H1 (cell line): Measurements from ENCODE around the gene TOP2A. TPM values are rescaled to one million over a fixed set of nuclear protein-coding genes. Genes with fewer than 3 reads are reported as not detected.

ENCODE experiments used
- CTCF ChIA-PET: fragments of 300-600 bp; sonication (Branson Sonifier 250); formaldehyde crosslinking; loops from one replicate; lab custom pipeline; 2021; ENCODE audit not compliant: partially characterized antibody; lab: Charles Lee
- POLR2A ChIA-PET: fragments of 300-600 bp; sonication (Branson Sonifier 250); formaldehyde crosslinking; loops from one replicate; lab custom pipeline; 2021; ENCODE audit warnings: inconsistent platforms; ENCODE audit not compliant: partially characterized antibody; lab: Charles Lee
- DNase-seq, 2 experiments: peaks; one replicate each; pipeline versions ENCODE4 v3.0.0 to v3.0.0-alpha.2; 2010 to 2022; ENCODE audit warnings: low spot score in 2 of 2, low read depth in 1 of 2, mixed read lengths in 1 of 2
- FAIRE-seq: peaks from 2 replicates; lab custom pipeline; 2011; peaks lifted over from hg19 to GRCh38; lab: Jason Lieb, UNC
- H2AFZ ChIP-seq: 2 replicates; pipeline ENCODE4 v1.8.1; 2012; ENCODE audit warnings: low read length, inconsistent platforms
- H2AK5ac ChIP-seq: 2 replicates; pipeline ENCODE4 v1.6.1; 2013; ENCODE audit warnings: low read depth, low read length
- H2BK120ac ChIP-seq: replicated peaks from 2 replicates; pipeline ENCODE3; 2013; ENCODE audit warnings: low read depth, low read length, inconsistent platforms
- H2BK12ac ChIP-seq: 2 replicates; pipeline ENCODE4 v1.6.1; 2013; ENCODE audit warnings: low read depth, low read length
- H2BK15ac ChIP-seq: 2 replicates; pipeline ENCODE4 v1.6.1; 2013; ENCODE audit warnings: low read length
- H2BK20ac ChIP-seq: 2 replicates; pipeline ENCODE4 v1.6.1; 2013; ENCODE audit warnings: low read length
- H2BK5ac ChIP-seq: 2 replicates; pipeline ENCODE4 v1.6.1; 2013; ENCODE audit warnings: low read depth, low read length
- H3K14ac ChIP-seq: 2 replicates; pipeline ENCODE4 v1.6.1; 2013; ENCODE audit warnings: inconsistent platforms; ENCODE audit not compliant: insufficient read length
- H3K18ac ChIP-seq: 2 replicates; pipeline ENCODE4 v1.6.1; 2013; ENCODE audit warnings: low read length; ENCODE audit errors: extremely low read depth
- H3K23ac ChIP-seq: 2 replicates; pipeline ENCODE4 v1.6.1; 2013; ENCODE audit warnings: inconsistent platforms; ENCODE audit not compliant: insufficient read length
- H3K23me2 ChIP-seq: 2 replicates; pipeline ENCODE4 v1.6.1; 2013; ENCODE audit warnings: low read depth, low read length
- H3K27ac ChIP-seq: 2 replicates; pipeline ENCODE4 v1.6.1; 2011; ENCODE audit warnings: low read depth, low read length, inconsistent platforms
- H3K27me3 ChIP-seq, 4 experiments: replicated peaks in 1 of 4; 1 replicate in 1 of 4; 2 replicates in 3 of 4; pipeline versions ENCODE4 v1.6.1 to v1.8.1; 2011 to 2013; ENCODE audit warnings: low read length in 3 of 4, mild to moderate bottlenecking in 3 of 4, inconsistent platforms in 2 of 4, mixed read lengths in 2 of 4, moderate library complexity in 1 of 4; ENCODE audit not compliant: control insufficient read depth in 3 of 4, insufficient read depth in 3 of 4; ENCODE audit errors: extremely low read depth in 1 of 4
- H3K36me3 ChIP-seq, 4 experiments: 2 replicates each; pipeline versions ENCODE4 v1.6.1 to v1.8.1; 2011 to 2013; ENCODE audit warnings: mild to moderate bottlenecking in 4 of 4, low read length in 3 of 4, moderate library complexity in 2 of 4, control low read depth in 1 of 4, inconsistent platforms in 1 of 4; ENCODE audit not compliant: insufficient read depth in 4 of 4, control insufficient read depth in 2 of 4
- H3K4ac ChIP-seq: replicated peaks from 2 replicates; pipeline ENCODE3; 2013; ENCODE audit warnings: low read length, low read depth, mixed read lengths, inconsistent platforms; ENCODE audit not compliant: insufficient read length
- H3K4me1 ChIP-seq, 4 experiments: replicated peaks in 1 of 4; 1 replicate in 1 of 4; 2 replicates in 3 of 4; pipeline versions ENCODE4 v1.6.1 to v1.8.1; 2011 to 2013; ENCODE audit warnings: low read length in 3 of 4, inconsistent platforms in 2 of 4, mixed read lengths in 1 of 4; ENCODE audit not compliant: insufficient read depth in 4 of 4, control insufficient read depth in 3 of 4
- H3K4me2 ChIP-seq, 2 experiments: 2 replicates each; pipeline versions ENCODE4 v1.6.1 to v1.8.1; 2011 to 2013; ENCODE audit warnings: low read depth in 2 of 2, low read length in 2 of 2, control low read depth in 1 of 2, inconsistent platforms in 1 of 2, mild to moderate bottlenecking in 1 of 2; ENCODE audit not compliant: insufficient read depth in 1 of 2
- H3K4me3 ChIP-seq, 4 experiments: fragments of 200-600, 300-600 bp in 1 of 4; sonication (generic), shearing (Covaris generic), sonication (Bioruptor Twin) in 1 of 4; 2 replicates each; pipeline versions ENCODE4 v1.5.1 to v1.8.1; 2011 to 2016; ENCODE audit warnings: low read length in 4 of 4, low read depth in 3 of 4, control low read depth in 2 of 4, inconsistent platforms in 2 of 4, mild to moderate bottlenecking in 2 of 4, mixed read lengths in 1 of 4, moderate library complexity in 1 of 4; ENCODE audit not compliant: insufficient read depth in 2 of 4; ENCODE audit errors: extremely low read depth in 1 of 4
- H3K56ac ChIP-seq: replicated peaks from 2 replicates; pipeline ENCODE3; 2013; ENCODE audit warnings: low read depth, mild to moderate bottlenecking, mixed read lengths, low read length, inconsistent platforms; ENCODE audit not compliant: insufficient read length
- H3K79me1 ChIP-seq: 2 replicates; pipeline ENCODE4 v1.6.1; 2013; ENCODE audit warnings: low read depth, low read length, control low read depth
- H3K79me2 ChIP-seq, 2 experiments: 2 replicates each; pipeline versions ENCODE4 v1.6.1 to v1.8.1; 2012 to 2013; ENCODE audit warnings: low read length in 2 of 2, mild to moderate bottlenecking in 2 of 2, inconsistent platforms in 1 of 2; ENCODE audit not compliant: insufficient read depth in 2 of 2, control insufficient read depth in 1 of 2
- H3K9ac ChIP-seq, 4 experiments: replicated peaks in 1 of 4; 1 replicate in 1 of 4; 2 replicates in 3 of 4; pipeline versions ENCODE4 v1.6.1 to v1.8.1; 2011 to 2013; ENCODE audit warnings: low read depth in 3 of 4, low read length in 3 of 4, control low read depth in 2 of 4, mild to moderate bottlenecking in 2 of 4, moderate library complexity in 2 of 4, inconsistent platforms in 1 of 4; ENCODE audit errors: extremely low read depth in 1 of 4
- H3K9me3 ChIP-seq, 2 experiments: 2 replicates each; pipeline versions ENCODE4 v1.6.1 to v1.8.1; 2012 to 2013; ENCODE audit warnings: mild to moderate bottlenecking in 2 of 2, moderate library complexity in 2 of 2, control low read depth in 1 of 2, inconsistent platforms in 1 of 2, low read depth in 1 of 2, low read length in 1 of 2, mixed read lengths in 1 of 2; ENCODE audit not compliant: insufficient read depth in 2 of 2
- H4K20me1 ChIP-seq, 2 experiments: replicated peaks in 1 of 2; 2 replicates each; pipeline versions ENCODE3 to v1.8.1; 2011 to 2013; ENCODE audit warnings: inconsistent platforms in 2 of 2, low read length in 2 of 2, mild to moderate bottlenecking in 1 of 2; ENCODE audit not compliant: insufficient read depth in 2 of 2, control insufficient read depth in 1 of 2
- H4K5ac ChIP-seq: 2 replicates; pipeline ENCODE4 v1.6.1; 2013; ENCODE audit warnings: low read length, low read depth, mixed read lengths, inconsistent platforms; ENCODE audit not compliant: insufficient read length
- H4K8ac ChIP-seq: 2 replicates; pipeline ENCODE4 v1.8.0; 2013; ENCODE audit warnings: mild to moderate bottlenecking, moderate library complexity, low read length, inconsistent platforms; ENCODE audit not compliant: insufficient read depth; ENCODE audit errors: extremely low read depth
- H4K91ac ChIP-seq: replicated peaks from 2 replicates; pipeline ENCODE3; 2013; ENCODE audit warnings: low read length, mixed read lengths, inconsistent platforms; ENCODE audit not compliant: insufficient read length
- CBX5 ChIP-seq: fragments of 300-800, 300-1000 bp; sonication (generic); IDR thresholded peaks from 2 replicates; pipeline ENCODE4 v1.7.1; 2016; ENCODE audit warnings: antibody characterized with exemption, low read length, low read depth
- CHD2 ChIP-seq: IDR thresholded peaks from 2 replicates; pipeline ENCODE4 v1.6.1; 2012; ENCODE audit warnings: low read length, improper control_type of control experiment
- CTBP2 ChIP-seq: IDR thresholded peaks from 2 replicates; pipeline ENCODE4 v1.7.0; 2011; ENCODE audit warnings: borderline replicate concordance, mild to moderate bottlenecking, moderate library complexity, mixed read lengths, low read length; ENCODE audit not compliant: insufficient read depth, insufficient read length
- HDAC6 ChIP-seq: IDR thresholded peaks from one replicate; pipeline ENCODE4 v1.7.1; 2012; ENCODE audit warnings: low read depth, mild to moderate bottlenecking, inconsistent platforms, low read length, moderate library complexity
- KDM4A ChIP-seq: IDR thresholded peaks from one replicate; pipeline ENCODE4 v1.7.1; 2012; ENCODE audit warnings: low read depth, mild to moderate bottlenecking, moderate library complexity, low read length, inconsistent platforms; ENCODE audit not compliant: severe bottlenecking
- POLR2AphosphoS5 ChIP-seq: IDR thresholded peaks from 2 replicates; pipeline ENCODE4 v1.6.1; 2011; ENCODE audit warnings: low read depth, low read length
- RBBP5 ChIP-seq: IDR thresholded peaks from 2 replicates; pipeline ENCODE4 v1.7.1; 2012; ENCODE audit warnings: low read depth, mild to moderate bottlenecking, inconsistent platforms, low read length, moderate library complexity, borderline replicate concordance
- RFX5 ChIP-seq: IDR thresholded peaks from 2 replicates; pipeline ENCODE4 v1.6.1; 2011; ENCODE audit warnings: low read depth, low read length, improper control_type of control experiment, borderline replicate concordance
- RXRA ChIP-seq: IDR thresholded peaks from 2 replicates; pipeline ENCODE4 v1.6.1; 2011; ENCODE audit warnings: low read depth, mild to moderate bottlenecking, low read length, moderate library complexity; ENCODE audit not compliant: insufficient read depth
- SRF ChIP-seq: IDR thresholded peaks from 2 replicates; pipeline ENCODE4 v1.6.1; 2011; ENCODE audit warnings: mild to moderate bottlenecking, low read depth, low read length, moderate library complexity
- TBP ChIP-seq: IDR thresholded peaks from 2 replicates; pipeline ENCODE4 v1.6.1; 2011; ENCODE audit warnings: low read depth, low read length, improper control_type of control experiment
- WGBS, 2 experiments: shearing (Covaris generic) in 1 of 2; methylation state at CpG; one replicate each; pipeline versions ENCODE4 v1.1.6 to v1.1.7; 2013 to 2015; ENCODE audit warnings: low lambda C conversion rate in 2 of 2, mixed read lengths in 2 of 2, inconsistent platforms in 1 of 2, low coverage in 1 of 2, missing lambda C conversion rate in 1 of 2; ENCODE audit not compliant: insufficient replicate concordance in 2 of 2, insufficient coverage in 1 of 2, insufficient read length in 1 of 2; ENCODE audit errors: extremely low coverage in 1 of 2, missing lambda C conversion rate in 1 of 2; 5-methylcytosine and 5-hydroxymethylcytosine counted together
- polyA plus RNA-seq, 7 experiments: library from polyadenylated mRNA; depleted of rRNA in 3 of 7; stranded (reverse) in 5 of 7; unstranded in 2 of 7; fragments of >200 nt in 5 of 7; fragments of 200-250 nt in 2 of 7; gene quantifications; 1 replicate in 5 of 7; 2 replicates in 1 of 7; 4 replicates in 1 of 7; pipeline versions ENCODE4 v1.2.1 to v1.2.3, GENCODE V29; 2011 to 2013; ENCODE audit warnings: missing spikeins in 2 of 7, mixed read lengths in 2 of 7
- total RNA-seq: library from RNA; stranded (reverse); fragmentation: NEBNext Ultra II Directional; extraction: Animal tissue kit (Norgen Biotek cat#: 25700); gene quantifications from 2 replicates; pipeline ENCODE4 v1.2.1, GENCODE V29; 2021

Gene TOP2A
- total and polyA plus RNA-seq, 2 of the 8 experiments (the other 6 are each of a cell fraction or from before 2014, with no cell fraction given) = 83.1 to 291 TPM

DNA sequence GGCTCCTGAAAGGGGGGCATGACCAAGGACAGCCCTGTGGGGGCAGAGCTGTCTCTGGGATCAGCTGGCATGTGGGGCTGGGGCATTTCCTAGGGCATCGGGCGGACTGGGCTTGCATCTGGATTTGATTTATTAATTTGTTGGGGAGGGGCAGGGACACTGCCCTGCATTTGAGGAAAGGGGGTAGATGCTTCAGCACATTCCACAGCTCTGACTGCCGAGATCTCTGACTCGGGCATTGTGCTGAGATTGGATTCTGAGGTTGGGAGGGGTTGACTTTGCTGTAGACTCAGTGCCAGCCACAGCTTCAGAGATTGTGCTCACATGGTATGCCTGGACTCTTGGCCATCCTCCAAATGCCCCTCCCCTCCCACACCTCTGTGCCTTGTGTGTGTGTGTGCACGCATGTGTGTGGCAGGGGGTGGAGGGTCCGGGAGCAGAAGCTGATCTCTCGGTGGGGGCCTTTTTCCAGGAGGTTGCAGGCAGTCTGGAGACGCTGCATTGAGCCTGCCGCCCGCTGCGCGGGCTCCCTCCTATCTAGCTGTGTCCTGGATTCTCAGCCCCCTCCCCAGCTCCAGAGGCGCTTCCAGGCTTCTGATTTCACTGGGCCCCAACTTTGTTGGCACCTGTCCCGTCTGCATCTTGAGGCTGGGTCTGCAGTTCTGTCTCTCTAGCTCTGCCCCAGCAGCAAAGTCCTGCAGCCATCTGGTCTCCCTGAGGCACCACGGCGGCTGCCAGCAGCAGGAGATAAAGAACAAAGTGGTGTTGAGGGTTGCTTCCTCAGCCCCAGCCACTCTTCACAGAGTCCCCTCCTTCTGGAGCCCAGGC, 40.5 kb upstream of the TOP2A start:
- Histone ChIP-seq H2AK5ac (no peak overlapping the region), H3K14ac (no peak overlapping the region), H3K23ac (no peak overlapping the region), H3K9me3 (no peaks in the 10 kb centered on the region), H3K79me2 (no peaks in the 10 kb centered on the region), H4K5ac (no peak overlapping the region), H3K27ac (no peak overlapping the region; the same call in 1 of the 2 replicates), H3K4ac (no peak overlapping the region), H3K4me3 (no peak overlapping the region), H4K91ac (peak overlapping the region; percentile 70), H3K56ac (no peak overlapping the region), H2BK5ac (no peak overlapping the region), H3K9ac (no peak overlapping the region; a peak in 1 of 7 replicates), H3K27me3 (no peaks in the 10 kb centered on the region), H2BK20ac (no peak overlapping the region), H2AFZ (no peak overlapping the region), H3K4me2 (no peak overlapping the region; a peak in 1 of 4 replicates), H3K36me3 (peaks cover 6 to 24% (median 10%) of the 10 kb centered on the region in 4 experiments; a peak in 7 of 8 replicates), H3K4me1 (peaks cover 2 to 25% (median 13%) of the 10 kb centered on the region in 4 experiments), H4K8ac (0 out of 2 replicates have a peak overlapping the region, but pooled peaks have one; percentile 42), H3K18ac (no peak overlapping the region; the same call in 1 of the 2 replicates), H3K23me2 (no peaks in the 10 kb centered on the region; the same call in 1 of the 2 replicates), H2BK12ac (peak overlapping the region; percentile 14; the same call in 1 of the 2 replicates), H2BK120ac (no peak overlapping the region), H3K79me1 (no peaks in the 10 kb centered on the region), H4K20me1 (no peaks in the 10 kb centered on the region), H2BK15ac (no peak overlapping the region)
- POLR2A ChIA-PET = interaction anchor here (0.9 to 2.5 kb wide), 4 partner anchors 10 to 15 kb away, joined by 3 to 9 read pairs (median 5); partner anchors contain the start of gene IGFBP4
- FAIRE-seq (no peak), DNase-seq (no peak)
- 88% methylated on average over 16 of the region's 16 CpGs; no CpG with 5 or more reads in 1 of the 2 experiments for WGBS, 2 experiments
- CTCF ChIA-PET = interaction anchor here (0.7 to 34.1 kb wide), 8 partner anchors 5 to 868 kb away, joined by 3 to 739 read pairs (median 4); partner anchors contain the start of gene IGFBP4
- TF ChIP-seq HDAC6 = no peak
- TF ChIP-seq KDM4A = no peak
- no peak for TF ChIP-seq RXRA
- TF ChIP-seq POLR2AphosphoS5 = no peak
- TF ChIP-seq RFX5 = no peak
- no peak for TF ChIP-seq SRF
- TF ChIP-seq CTBP2 = no peak
- TF ChIP-seq CBX5 = no peak
- no peak for TF ChIP-seq CHD2
- no peak for TF ChIP-seq RBBP5
- TF ChIP-seq TBP = no peak
